AG04450 (cell line): ENCODE results near the gene HHLA2. TPM values are rescaled to one million over a fixed set of nuclear protein-coding genes. Genes with fewer than 3 reads are reported as not detected.

Experiments
- CTCF ChIA-PET: fragments of 300-600, 350-600 bp; formaldehyde crosslinking; extraction: SDS; loops from one replicate; lab custom pipeline; 2022; ENCODE audit warnings: antibody characterized with exemption, inconsistent platforms; lab: Charles Lee
- POLR2A ChIA-PET: fragments of 350-600 bp; formaldehyde crosslinking; extraction: SDS; loops from one replicate; lab custom pipeline; 2021; ENCODE audit warnings: antibody characterized with exemption, inconsistent platforms; lab: Yijun Ruan, JAX
- DNase-seq: peaks from one replicate; pipeline ENCODE4 v3.0.0-alpha.2; 2011; ENCODE audit warnings: low read depth, low spot score
- H3K27ac ChIP-seq: one replicate; pipeline ENCODE4 v1.5.1; 2012; ENCODE audit warnings: low read depth, low read length, control low read depth
- H3K27me3 ChIP-seq: one replicate; pipeline ENCODE4 v1.6.0; 2012; ENCODE audit warnings: low read length; ENCODE audit not compliant: control insufficient read depth, insufficient read depth
- H3K4me3 ChIP-seq: 2 replicates; pipeline ENCODE4 v1.5.1; 2011; ENCODE audit warnings: mild to moderate bottlenecking, low read depth, low read length, control low read depth
- H3K9me3 ChIP-seq: 2 replicates; pipeline ENCODE4 v1.5.1; 2012; ENCODE audit warnings: low read length; ENCODE audit not compliant: control insufficient read depth, insufficient read depth
- CTCF ChIP-seq: IDR thresholded peaks from 2 replicates; pipeline ENCODE4 v1.5.1; 2011; ENCODE audit warnings: low read depth, low read length, control low read depth, inconsistent platforms
- polyA plus RNA-seq: library from polyadenylated mRNA; depleted of rRNA; stranded (reverse); fragments of >200 nt; gene quantifications from 2 replicates; pipeline ENCODE4 v1.2.3, GENCODE V29; 2011

Gene HHLA2
- polyA plus RNA-seq, 1 experiment: not detected

- Histone ChIP-seq H3K4me3 (no peak overlapping the region), H3K9me3 (no peaks in the 10 kb centered on the region), H3K27ac (no peak overlapping the region), H3K27me3 (no peaks in the 10 kb centered on the region)
- POLR2A ChIA-PET: no interaction called here
- CTCF ChIA-PET: no interaction called here
- TF ChIP-seq CTCF: no peak
- no peak for DNase-seq
Observed at GRCh38 chr3:108398510-108398909, 102.2 kb downstream of the HHLA2 start.

GRCh38 chr3:108401836-108402235 lies 105.5 kb downstream of the HHLA2 start:
- no peak for TF ChIP-seq CTCF

GRCh38 chr3:108403198-108403597 lies 106.8 kb downstream of the HHLA2 start:
- POLR2A ChIA-PET: no interaction called here
- TF ChIP-seq CTCF: no peak
- CTCF ChIA-PET: interaction anchor here (0.7 to 5.1 kb wide), 3 partner anchors 57 to 557 kb away, joined by 3 to 28 read pairs (median 9); no protein-coding TSS in a partner anchor

More at GRCh38 chr3:108401836-108402235, 105.5 kb downstream of the HHLA2 start:
- Histone ChIP-seq H3K27me3 (no peaks in the 10 kb centered on the region), H3K9me3 (no peaks in the 10 kb centered on the region), H3K27ac (no peak overlapping the region), H3K4me3 (no peak overlapping the region)
- POLR2A ChIA-PET: no interaction called here
- CTCF ChIA-PET: interaction anchor here (1.0 to 5.1 kb wide), 2 partner anchors 248 to 474 kb away, joined by 3 to 28 read pairs; no protein-coding TSS in a partner anchor
- no peak for DNase-seq

GRCh38 chr3:108403686-108404345 lies 107.5 kb downstream of the HHLA2 start:
- no peak for DNase-seq
- TF ChIP-seq CTCF: no peak
- H3K4me3 ChIP-seq: no peak overlapping the region
- CTCF ChIA-PET: interaction anchor here (0.7 to 5.1 kb wide), 4 partner anchors 57 to 558 kb away, joined by 3 to 28 read pairs (median 6); no protein-coding TSS in a partner anchor
- no peak overlapping the region for H3K27ac ChIP-seq
- no peaks in the 10 kb centered on the region for H3K27me3 ChIP-seq
- H3K9me3 ChIP-seq: no peaks in the 10 kb centered on the region
- POLR2A ChIA-PET: no interaction called here

More at GRCh38 chr3:108403198-108403597, 106.8 kb downstream of the HHLA2 start:
- Histone ChIP-seq H3K27me3 (no peaks in the 10 kb centered on the region), H3K4me3 (no peak overlapping the region), H3K9me3 (no peaks in the 10 kb centered on the region), H3K27ac (no peak overlapping the region)
- DNase-seq: no peak

- Histone ChIP-seq H3K4me3 (no peak overlapping the region), H3K27ac (no peak overlapping the region), H3K27me3 (no peaks in the 10 kb centered on the region), H3K9me3 (no peaks in the 10 kb centered on the region)
- ChIA-PET POLR2A (no interaction called here), CTCF (interaction anchor here (1.1 to 5.1 kb wide), 6 partner anchors 12 to 1169 kb away, joined by 3 to 28 read pairs (median 8); partner anchors contain the start of gene IFT57)
- no peak for TF ChIP-seq CTCF
- no peak for DNase-seq
Observed at GRCh38 chr3:108404368-108404767, 108.0 kb downstream of the HHLA2 start.
